Suppressor macrophage treated with lipopolysaccharide for 4 hours (primary cell): ENCODE data around the gene ENC1.

Experiments used
- DNase-seq: peaks from one replicate; pipeline ENCODE4 v3.0.0-alpha.2; 2020

ENC1 gene

GRCh38 chr5:74599148-74599547 is 41.4 kb downstream of the ENC1 start:
- DNase-seq: no peak

- no peak for DNase-seq
Observed at GRCh38 chr5:74598731-74599130, 41.8 kb downstream of the ENC1 start.

GRCh38 chr5:74596927-74597326 is 43.6 kb downstream of the ENC1 start:
- DNase-seq: no peak

- no peak for DNase-seq
Observed at GRCh38 chr5:74595143-74595925, 45.2 kb downstream of the ENC1 start.

GRCh38 chr5:74594137-74595040 is 46.1 kb downstream of the ENC1 start:
- no peak for DNase-seq

- DNase-seq: no peak
Observed at GRCh38 chr5:74589204-74590056, 51.1 kb downstream of the ENC1 start.

- DNase-seq: no peak
Observed at GRCh38 chr5:74588415-74588814, 52.1 kb downstream of the ENC1 start.

GRCh38 chr5:74587890-74588289 is 52.6 kb downstream of the ENC1 start:
- DNase-seq: no peak

- DNase-seq: no peak
Observed at GRCh38 chr5:74587300-74587699, 53.2 kb downstream of the ENC1 start.

GRCh38 chr5:74586856-74587255 is 53.7 kb downstream of the ENC1 start:
- DNase-seq: no peak

- DNase-seq: no peak
Observed at GRCh38 chr5:74582853-74583252, 57.7 kb downstream of the ENC1 start.

GRCh38 chr5:74581988-74582365 is 58.6 kb downstream of the ENC1 start:
- DNase-seq: no peak

- DNase-seq: no peak
Observed at GRCh38 chr5:74580729-74581109, 59.8 kb downstream of the ENC1 start.

GRCh38 chr5:74579215-74579614 is 61.3 kb downstream of the ENC1 start:
- peak; percentile 29 for DNase-seq

- DNase-seq: no peak
Observed at GRCh38 chr5:74578356-74579044, 62.0 kb downstream of the ENC1 start.
